ENCODE data around the gene SETD1B. TPM values are rescaled to one million over a fixed set of nuclear protein-coding genes. Genes with fewer than 3 reads are reported as not detected.

Gene SETD1B
- total RNA-seq, 4 donors from 2014 or later = 9.4 to 27.1 (median 19.9) TPM

- Histone ChIP-seq H3K4me3 (peak overlapping the region; percentile 59 to 64 (median 60)), H3K27ac (replicated peaks in 1 of 4) (peak overlapping the region; percentile 97 to 100 (median 100)), H3K4me1 (peaks cover 70 to 82% (median 80%) of the 10 kb centered on the region in 4 donors), H3K9me3 (no peaks in the 10 kb centered on the region), H3K27me3 (no peaks in the 10 kb centered on the region), H3K36me3 (peaks cover 0 to 12% (median 9%) of the 10 kb centered on the region in 4 donors)
- WGBS = 0% methylated on average over 8 of the region's 13 CpGs
- TF ChIP-seq EP300 (IDR thresholded peaks at IDR 0.05) (no peak), CTCF (IDR thresholded peaks at IDR 0.05) (no peak), POLR2AphosphoS5 (IDR thresholded peaks at IDR 0.05) (no peak), POLR2A (IDR thresholded peaks at IDR 0.05; ENCODE audit: low read depth) (no peak)
- intact Hi-C loops (cut with DNase I) = loop anchor here (1.0 to 2.0 kb wide), 2 partner anchors 18 to 98 kb away; no protein-coding TSS in a partner anchor
- no peak for DNase-seq (ENCODE audit: extremely low spot score)
These were observed 9.2 kb upstream of the SETD1B start for GRCh38 chr12:121794534-121795033.

- TF ChIP-seq CTCF (IDR thresholded peaks at IDR 0.05) (peak; percentile 97 to 99 (median 98)), POLR2AphosphoS5 (IDR thresholded peaks at IDR 0.05) (peak in 1 of 2 donors; percentile 65), EP300 (IDR thresholded peaks at IDR 0.05) (no peak)
- 39% methylated on average over 10 of the region's 15 CpGs for WGBS
- peak overlapping the region; percentile 59 to 64 (median 60) for H3K4me3 ChIP-seq
- H3K9me3 ChIP-seq = no peaks in the 10 kb centered on the region
- intact Hi-C loops (cut with DNase I) = loop anchor here (2.0 kb wide), 1 partner anchor 98 kb away; no protein-coding TSS in a partner anchor
- DNase-seq (ENCODE audit: extremely low spot score) = peak; percentile 98
- peak overlapping the region; percentile 97 to 100 (median 100) for H3K27ac ChIP-seq (replicated peaks in 1 of 4)
- peaks cover 0 to 12% (median 9%) of the 10 kb centered on the region in 4 donors for H3K36me3 ChIP-seq
- no peaks in the 10 kb centered on the region for H3K27me3 ChIP-seq
- peaks cover 70 to 78% (median 77%) of the 10 kb centered on the region in 4 donors for H3K4me1 ChIP-seq
These were observed 8.5 kb upstream of the SETD1B start for GRCh38 chr12:121795034-121795968.

- Histone ChIP-seq H3K36me3 (peaks cover 0 to 12% (median 9%) of the 10 kb centered on the region in 4 donors), H3K9me3 (no peaks in the 10 kb centered on the region), H3K4me1 (peaks cover 73 to 77% (median 75%) of the 10 kb centered on the region in 4 donors), H3K27me3 (no peaks in the 10 kb centered on the region), H3K27ac (replicated peaks in 1 of 4) (peak overlapping the region; percentile 97 to 100 (median 100)), H3K4me3 (peak overlapping the region; percentile 65 to 94 (median 84))
- peak; percentile 96 for DNase-seq (ENCODE audit: extremely low spot score)
- TF ChIP-seq POLR2A (IDR thresholded peaks at IDR 0.05; ENCODE audit: low read depth) (peak; percentile 3), CTCF (IDR thresholded peaks at IDR 0.05) (peak; percentile 31 to 59 (median 40)), POLR2AphosphoS5 (IDR thresholded peaks at IDR 0.05) (peak in 1 of 2 donors; percentile 89), EP300 (IDR thresholded peaks at IDR 0.05) (no peak)
- intact Hi-C loops (cut with DNase I) = no loop called here
- WGBS = 16% methylated on average over 27 of the region's 39 CpGs
These were observed 6.7 kb upstream of the SETD1B start for GRCh38 chr12:121796855-121797751.

- intact Hi-C loops (cut with DNase I) = no loop called here
- no peak for DNase-seq (ENCODE audit: extremely low spot score)
- TF ChIP-seq CTCF (IDR thresholded peaks at IDR 0.05) (no peak), POLR2AphosphoS5 (IDR thresholded peaks at IDR 0.05) (no peak), POLR2A (IDR thresholded peaks at IDR 0.05; ENCODE audit: low read depth) (peak; percentile 15)
- no peaks in the 10 kb centered on the region for H3K9me3 ChIP-seq
- no peaks in the 10 kb centered on the region for H3K27me3 ChIP-seq
- peaks cover 0 to 12% (median 9%) of the 10 kb centered on the region in 4 donors for H3K36me3 ChIP-seq
- WGBS = 30% methylated on average over 7 of the region's 19 CpGs
- peak overlapping the region; percentile 65 to 94 (median 84) for H3K4me3 ChIP-seq
- peaks cover 63 to 73% (median 65%) of the 10 kb centered on the region in 4 donors for H3K4me1 ChIP-seq
- H3K27ac ChIP-seq (replicated peaks in 1 of 4) = peak overlapping the region; percentile 97 to 100 (median 100)
These were observed 5.6 kb upstream of the SETD1B start for GRCh38 chr12:121797937-121798786.
